Hematopoietic multipotent progenitor cell treated with erythropoietin and hydrocortisone succinate and interleukin-3 and kit ligand, for 17 days (in vitro differentiated cells): ENCODE measurements around the gene PNLIPRP1.

Source experiments
- DNase-seq: peaks from one replicate; pipeline ENCODE4 v3.0.0-alpha.2; 2015; ENCODE audit warnings: low spot score

PNLIPRP1 gene

DNA sequence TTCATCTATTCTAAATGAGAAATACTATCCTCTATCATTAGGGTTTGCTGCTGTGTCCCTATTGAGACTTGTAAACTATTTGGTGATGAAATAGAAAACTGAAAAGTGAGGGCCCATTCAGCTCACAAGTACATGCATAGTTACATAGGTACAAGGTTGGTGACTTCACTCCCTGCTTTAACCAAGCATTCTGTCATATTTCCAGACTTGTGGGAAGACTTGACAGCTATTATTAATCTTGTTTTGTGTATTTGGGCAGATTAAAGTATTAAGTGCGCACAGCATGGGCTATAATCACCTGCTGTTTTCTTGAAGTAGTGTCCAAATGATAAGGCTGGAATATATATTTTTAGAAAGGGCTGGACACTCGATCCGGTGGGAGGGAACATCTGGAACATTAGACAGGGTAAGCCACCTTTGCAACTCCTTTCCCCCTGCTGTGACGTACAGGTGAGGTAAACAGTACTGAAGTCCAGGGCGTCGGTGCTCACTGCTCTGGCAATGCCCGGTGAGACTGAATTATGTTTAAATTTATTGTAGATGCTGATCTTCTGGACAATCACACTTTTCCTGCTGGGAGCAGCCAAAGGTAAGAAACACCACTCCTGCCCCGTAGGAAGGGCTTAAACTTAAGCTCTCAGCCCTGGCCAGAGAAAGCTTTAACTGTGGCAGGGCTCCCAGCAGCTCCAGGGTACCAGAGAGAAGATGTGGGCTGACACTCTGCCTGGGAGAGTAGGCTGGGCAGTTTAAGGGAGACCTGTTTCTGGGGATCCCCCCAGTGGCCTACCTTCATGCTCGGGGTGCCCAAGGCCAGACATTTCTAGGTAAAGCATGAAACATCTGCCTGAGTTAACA, at the start of gene PNLIPRP1:
Gene PNLIPRP1 (plus strand): TSS at position 370 of the 855 bp plus-strand sequence. CDS start 171 bp downstream, at position 541.
- DNase-seq, result no peak

DNA sequence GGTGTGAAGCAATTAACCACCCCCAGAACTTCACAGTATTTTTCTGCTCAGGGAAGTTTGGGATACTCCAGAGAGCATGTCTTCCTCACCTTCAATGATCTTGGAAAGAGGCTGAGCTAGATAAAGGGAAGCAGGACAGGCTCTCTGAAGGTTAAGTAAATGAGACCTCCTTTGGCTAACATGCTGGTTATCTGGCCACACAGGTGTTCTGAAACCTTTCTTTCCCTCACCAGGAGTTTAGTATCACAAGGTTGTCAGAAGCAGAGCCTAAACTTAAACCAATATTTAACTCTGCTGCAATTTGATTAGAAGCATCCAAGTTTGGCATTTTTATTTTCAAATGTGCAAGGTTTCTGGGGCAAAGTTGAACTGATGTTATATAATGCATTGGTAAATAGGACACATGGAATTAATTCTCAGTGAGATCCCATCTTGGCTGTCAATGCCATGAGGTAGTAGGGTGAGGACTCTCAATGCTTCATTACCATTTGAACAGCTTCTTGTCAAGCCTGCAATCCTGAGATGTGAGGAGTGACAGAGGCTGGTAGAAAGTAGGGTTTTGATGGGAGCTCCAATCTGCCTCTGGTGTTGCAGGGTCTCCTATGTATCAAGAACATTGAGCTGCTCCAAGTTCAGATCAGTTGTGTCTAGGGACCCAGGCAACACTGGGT, 48.6 kb upstream of the PNLIPRP1 start:
- no peak for DNase-seq

DNA sequence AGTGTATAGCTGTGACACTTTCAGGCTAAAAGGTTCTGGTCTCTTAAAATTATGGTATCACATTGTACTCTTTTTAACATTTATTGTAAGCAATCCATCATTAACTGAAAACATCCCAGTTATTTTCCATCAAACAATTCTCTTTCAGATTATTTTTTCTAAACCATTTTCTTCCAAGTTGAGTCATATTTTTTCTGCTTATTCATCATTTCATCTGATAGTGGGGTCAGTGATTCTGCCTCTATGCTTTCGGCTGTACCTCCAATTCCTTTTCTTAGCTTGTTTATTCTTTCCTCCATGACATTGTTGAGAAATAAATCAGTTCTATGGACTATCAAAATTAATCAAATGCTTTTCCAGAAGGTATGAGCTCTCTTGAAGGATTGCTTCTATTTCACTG, 45.6 kb upstream of the PNLIPRP1 start:
- DNase-seq, result no peak

DNA sequence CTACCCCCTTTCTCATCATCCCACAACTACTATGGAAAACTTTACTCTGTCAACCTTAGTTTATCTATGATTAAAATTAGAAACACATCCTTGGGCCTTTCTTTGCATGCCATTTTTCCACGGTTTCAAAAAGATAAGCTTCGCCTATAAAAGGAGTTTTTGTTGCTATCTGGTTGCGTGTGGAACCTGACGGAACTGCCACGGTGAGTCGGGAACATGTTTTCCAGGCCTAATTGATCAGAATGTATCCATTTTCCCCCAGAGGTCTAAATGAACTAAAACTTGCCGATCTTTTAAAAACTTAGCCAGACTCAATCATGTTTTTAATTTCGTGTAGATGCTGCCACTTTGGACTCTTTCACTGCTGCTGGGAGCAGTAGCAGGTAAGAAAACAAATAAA, 45.0 kb upstream of the PNLIPRP1 start, which contains the start of gene PNLIP:
Gene PNLIP (plus strand): TSS at position 176 of the 400 bp plus-strand sequence. CDS start 162 bp downstream, at position 338.
- DNase-seq, result no peak

DNA sequence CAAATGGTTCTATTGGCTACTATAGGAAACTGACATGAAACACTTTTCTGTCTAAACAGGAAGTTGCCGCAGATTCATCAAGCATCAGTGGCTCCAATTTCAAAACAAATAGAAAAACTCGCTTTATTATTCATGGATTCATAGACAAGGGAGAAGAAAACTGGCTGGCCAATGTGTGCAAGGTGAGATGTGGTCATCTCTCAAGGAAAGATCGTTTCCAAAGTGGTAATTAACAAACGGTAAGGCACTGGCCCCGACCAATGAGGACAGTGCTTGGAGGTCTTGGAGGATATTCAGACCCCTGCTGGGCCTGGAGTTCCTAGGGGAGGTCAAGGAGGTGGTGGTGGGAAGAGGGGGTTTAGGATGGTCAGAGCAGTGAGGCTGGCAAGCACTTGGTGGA, 42.5 kb upstream of the PNLIPRP1 start:
- no peak for DNase-seq

DNA sequence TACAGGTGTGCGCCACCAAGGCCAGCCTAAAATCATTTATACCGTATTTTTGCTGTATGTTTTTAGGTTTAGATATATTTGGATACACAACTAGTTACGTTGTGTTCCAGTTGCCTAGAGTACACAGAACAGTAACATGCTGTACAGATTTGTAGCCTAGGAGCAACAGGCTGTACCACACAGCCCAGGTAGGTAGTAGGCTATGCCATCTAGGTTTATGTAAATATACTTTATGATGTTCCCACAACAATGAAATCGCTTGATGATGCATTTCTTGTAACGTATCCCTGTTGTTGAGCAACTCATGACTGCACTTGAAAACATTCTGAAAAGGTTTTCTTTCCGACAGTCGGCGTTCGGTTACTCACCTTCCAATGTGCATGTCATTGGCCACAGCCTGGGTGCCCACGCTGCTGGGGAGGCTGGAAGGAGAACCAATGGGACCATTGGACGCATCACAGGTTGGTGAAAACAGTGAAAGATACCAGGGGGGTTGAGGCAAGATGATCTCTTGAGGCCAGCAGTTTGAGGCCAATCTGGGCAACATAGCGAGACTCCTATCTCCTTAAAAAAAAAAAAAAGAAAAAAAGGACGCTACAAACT, 37.3 kb upstream of the PNLIPRP1 start:
- no peak for DNase-seq

DNA sequence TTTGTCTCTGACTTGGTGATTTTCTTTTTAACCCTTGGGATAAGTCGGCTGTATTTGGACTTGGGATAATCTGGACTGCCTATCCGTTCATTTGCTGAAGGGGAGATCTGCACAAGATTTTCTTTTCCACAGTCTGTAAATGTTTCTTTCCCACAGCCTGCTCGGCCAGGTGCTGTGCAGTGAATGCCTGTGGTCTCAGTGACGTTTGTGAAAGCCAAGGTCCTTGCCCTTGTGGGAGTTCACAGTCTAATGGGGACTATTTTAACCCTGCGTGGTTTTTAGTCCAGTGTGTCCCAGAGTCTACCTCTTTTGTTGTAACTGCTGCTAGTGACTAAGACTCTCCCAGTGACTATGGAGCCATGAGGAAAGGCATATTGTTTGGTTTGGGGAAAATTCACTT, 36.1 kb upstream of the PNLIPRP1 start:
- DNase-seq, result no peak

DNA sequence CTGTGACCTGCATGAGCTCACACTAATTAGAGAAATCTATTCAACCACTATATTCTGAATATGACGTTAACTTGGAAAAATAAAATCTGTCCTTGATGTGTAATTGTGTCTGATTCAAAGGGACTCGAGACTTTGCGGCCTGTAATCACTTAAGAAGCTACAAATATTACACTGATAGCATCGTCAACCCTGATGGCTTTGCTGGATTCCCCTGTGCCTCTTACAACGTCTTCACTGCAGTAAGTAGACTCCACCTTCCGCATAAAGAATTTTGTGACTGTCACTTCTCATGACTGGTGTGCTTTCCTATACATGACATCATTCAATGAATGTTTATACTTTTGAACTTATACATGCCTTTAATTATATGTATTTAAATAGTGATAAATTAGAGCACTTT, 34.9 kb upstream of the PNLIPRP1 start:
- DNase-seq, result no peak

DNA sequence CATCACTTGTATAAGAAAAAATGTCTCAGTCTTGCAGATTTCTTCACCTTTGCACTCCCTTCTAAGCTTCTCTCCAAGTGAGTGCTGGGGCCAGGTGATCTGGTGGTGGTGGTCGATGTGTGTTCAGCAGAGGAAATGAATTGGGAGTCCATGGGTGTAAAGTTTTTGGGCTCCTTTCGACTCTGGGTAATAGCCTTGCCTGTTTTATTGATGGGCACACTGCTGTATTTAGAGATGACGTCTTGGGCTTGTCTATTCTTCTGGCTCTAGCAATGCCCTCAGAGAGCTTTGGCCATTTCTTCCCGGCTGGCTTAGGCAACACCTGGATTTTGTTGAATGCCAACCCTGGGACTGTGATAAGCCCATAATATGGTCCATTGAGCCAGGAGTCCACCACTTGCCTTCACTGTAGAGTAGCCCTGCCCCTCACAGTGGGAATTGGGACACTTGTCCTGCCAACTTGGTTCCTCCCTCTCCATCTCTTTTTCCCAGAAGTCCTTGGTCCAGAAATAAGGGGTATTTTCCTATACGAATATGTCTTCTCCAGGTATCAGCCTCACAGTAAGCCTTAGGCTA, 33.4 kb upstream of the PNLIPRP1 start:
- no peak for DNase-seq

DNA sequence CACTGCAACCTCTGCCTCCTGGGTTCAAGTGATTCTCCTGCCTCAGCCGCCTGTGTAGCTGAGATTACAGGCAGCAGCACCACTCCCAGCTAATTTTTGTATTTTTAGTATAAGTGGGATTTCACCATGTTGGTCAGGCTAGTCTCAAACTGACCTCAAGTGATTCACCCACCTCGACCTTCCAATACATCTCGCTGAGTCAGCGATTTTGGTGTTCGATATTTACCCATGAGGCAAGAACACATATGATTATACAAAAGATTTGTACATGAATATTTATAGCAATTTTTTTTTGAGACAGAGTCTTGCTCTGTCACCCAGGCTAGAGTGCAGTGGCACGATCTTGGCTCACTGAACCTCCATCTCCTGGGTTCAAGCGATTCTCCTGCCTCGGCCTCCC, 25.2 kb upstream of the PNLIPRP1 start:
- no peak for DNase-seq

DNA sequence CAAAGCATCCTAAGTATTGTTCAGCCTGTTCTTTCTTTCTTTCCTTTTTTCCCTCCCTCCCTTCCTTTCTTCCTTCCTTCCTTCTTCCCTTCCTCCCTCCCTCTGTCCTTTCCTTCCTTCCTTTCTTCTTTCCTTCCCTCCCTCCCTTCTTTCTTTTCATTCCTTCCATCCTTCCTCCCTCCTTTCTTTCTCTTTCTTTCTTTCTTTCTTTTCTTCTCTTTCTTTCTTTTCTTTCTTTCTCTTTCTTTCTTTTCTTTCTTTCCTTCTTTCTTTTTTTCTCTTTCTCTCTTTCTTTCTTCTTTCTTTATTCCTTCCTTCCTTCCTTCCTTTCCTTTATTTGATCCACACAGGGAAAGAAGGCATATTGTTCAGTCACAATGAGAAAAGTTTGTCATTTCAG, 23.8 kb upstream of the PNLIPRP1 start:
- no peak for DNase-seq

DNA sequence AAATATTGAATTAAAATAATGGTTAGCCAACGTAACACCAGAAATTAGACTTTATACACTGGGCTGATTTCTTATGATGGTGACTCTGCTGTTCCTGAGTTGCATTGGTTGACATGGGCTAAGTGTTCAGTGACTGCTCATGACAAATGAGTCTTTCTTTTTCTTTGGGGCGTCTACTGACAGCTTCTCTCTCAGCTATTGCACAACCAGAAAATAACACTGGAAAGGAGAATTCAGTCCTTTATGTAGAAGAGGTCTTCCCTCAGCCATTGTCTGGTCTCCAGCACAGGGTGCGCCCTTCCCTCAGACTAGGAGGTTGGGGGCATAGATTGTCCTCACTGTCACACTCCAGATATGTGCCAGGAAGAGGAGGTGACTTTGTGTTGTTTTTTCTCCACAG, 23.4 kb upstream of the PNLIPRP1 start:
- no peak for DNase-seq

DNA sequence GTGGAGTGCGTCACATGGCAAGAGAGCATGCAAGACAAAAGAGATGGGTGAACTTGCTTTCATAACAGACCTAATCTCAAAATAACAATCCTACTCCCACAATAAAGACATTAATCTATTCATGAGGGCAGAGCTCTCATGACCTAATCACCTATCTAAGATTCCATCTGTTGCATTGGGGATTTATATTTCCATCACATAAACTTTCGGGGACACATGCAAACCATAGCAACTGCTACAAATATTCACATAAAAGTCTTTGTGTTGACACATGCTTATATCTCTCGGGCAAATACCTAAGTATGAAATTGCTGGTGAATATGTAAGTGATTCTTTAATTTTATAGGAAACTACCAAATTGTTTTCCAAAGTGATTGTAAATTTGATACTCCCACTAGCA, 16.0 kb upstream of the PNLIPRP1 start:
- no peak for DNase-seq

DNA sequence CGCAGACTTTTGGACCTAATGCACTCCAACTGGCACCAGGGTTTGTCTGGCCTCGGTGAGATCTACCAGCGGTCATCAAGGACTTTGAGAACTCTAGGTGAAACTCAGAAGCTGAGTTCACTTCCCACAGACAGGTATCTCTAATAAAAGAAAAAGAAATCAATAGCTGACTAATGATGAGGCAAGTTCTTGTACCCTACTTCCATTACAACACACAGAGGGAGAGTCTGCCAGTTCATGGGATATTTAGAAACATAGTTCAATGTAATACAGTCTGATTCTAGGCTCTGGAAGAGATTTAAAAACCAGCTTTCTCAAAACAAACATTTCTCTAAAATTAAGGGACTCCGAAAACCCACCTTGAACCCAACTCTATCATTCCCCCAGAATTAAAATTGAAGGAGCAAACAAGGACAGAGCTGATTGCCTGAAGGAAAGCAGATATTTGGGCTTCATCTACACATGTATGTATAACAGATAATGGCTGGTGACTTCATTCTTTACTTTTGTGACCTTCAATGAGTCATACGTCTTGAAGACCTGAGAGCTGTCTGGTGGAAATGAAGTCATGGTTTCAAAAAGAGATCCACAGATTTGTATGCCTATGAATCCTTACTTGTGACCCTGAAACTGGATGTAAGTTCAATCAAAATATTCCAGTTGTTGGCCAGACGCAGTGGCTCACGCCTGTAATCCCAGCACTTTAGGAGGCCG, 2.7 kb upstream of the PNLIPRP1 start:
- DNase-seq, result no peak

DNA sequence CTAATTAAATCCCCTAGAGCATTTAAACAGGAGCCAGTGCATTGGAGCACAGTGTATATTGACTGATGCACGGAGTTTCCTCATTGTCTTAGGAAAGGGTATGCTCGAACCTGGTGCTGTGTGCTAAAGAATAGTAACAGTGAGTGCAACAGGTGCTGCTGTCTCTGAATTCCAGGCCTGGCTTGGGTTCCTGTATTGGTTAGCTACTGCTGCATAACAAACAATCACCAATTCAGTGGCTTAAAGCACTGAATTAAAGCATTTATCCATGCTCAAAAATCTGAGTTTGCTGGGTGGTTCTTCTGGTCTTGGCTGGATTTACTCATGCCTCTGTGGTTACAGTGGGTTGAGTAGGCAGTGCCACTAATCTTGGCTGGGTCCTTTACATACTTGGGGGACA, 1.8 kb upstream of the PNLIPRP1 start:
- no peak for DNase-seq

DNA sequence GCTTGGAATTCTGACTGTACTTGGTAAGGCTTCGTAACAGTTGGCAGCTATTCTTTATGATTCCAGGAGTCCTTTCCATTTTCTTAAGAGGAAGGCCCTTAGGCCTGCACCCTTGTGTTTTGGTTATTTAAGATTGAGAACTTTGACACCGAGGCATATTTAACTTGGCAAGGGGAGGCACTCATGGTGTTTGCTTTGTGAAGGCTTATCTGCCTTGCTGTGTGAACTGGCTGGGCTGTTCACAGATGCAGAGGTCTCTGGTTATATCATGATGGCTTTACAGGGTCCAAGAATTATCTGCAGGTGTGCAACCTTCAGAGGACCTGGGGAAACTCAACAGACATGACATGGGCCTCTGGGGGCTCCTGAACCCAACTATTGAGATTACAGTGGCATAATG, 833 bp upstream of the PNLIPRP1 start:
- DNase-seq, result no peak

DNA sequence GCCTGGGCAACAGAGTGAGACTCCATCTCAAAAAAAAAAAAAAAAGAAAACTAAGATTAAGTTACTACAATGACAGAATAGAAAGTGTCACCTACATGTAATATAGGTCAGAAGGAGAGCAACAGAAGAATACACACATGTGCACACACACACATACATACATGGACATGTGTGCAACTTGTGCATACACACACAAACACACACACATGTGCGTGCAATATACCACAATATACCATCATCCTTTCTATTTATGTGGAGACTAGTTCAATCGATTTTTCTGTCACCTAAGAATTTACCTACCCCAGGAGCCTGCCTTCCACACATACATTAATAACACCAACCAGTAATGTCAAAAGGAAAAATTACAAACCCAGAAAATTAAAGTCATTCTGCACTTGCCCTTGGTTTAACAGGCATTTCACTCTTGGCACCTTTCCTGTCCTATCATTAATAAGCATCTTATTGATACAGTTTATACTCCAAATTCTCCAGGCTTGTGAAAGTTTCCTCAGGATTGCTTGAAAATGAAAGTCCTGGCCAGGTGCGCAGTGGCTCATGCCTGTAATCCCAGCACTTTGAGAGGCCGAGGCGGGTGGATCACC, 2.5 kb downstream of the PNLIPRP1 start:
- no peak for DNase-seq

DNA sequence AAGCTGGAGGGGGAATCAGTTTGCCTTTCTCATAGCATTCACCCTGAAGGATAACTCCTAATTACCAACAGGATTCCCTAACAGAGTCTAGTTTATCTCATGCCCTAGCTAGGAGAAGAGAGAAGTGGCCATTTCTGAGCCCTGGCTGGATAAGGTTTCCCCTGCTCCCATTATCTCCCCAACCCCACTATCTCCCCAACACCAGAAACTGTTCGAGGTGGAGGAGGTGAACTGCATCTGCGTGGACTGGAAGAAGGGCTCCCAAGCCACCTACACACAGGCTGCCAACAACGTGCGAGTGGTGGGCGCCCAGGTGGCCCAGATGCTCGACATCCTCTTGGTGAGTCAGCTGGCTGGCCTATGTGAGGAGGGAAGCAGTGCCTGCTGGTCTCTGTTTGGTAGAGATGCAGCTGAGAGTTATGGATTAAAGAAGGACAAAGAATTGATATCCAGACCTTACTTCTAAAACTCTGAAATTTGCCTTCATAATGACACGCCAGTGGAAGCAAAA, 3.8 kb downstream of the PNLIPRP1 start:
- no peak for DNase-seq

DNA sequence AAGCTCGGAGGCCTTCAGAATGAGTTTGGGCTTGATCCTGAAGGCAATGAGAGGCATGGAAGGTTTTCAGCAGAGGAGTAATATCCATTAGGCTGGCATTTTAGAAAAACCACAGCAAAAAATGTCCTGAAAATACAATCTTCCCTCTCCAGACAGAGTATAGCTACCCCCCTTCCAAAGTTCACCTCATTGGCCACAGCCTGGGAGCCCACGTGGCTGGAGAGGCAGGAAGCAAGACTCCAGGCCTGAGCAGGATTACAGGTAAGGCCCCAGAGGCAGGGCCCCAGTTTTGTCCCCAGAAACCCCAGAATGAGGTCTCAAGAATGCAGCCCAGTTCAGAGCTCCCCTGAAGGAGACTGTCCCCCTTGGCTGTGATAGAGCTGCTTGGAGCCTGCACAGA, 5.3 kb downstream of the PNLIPRP1 start:
- DNase-seq, result no peak

DNA sequence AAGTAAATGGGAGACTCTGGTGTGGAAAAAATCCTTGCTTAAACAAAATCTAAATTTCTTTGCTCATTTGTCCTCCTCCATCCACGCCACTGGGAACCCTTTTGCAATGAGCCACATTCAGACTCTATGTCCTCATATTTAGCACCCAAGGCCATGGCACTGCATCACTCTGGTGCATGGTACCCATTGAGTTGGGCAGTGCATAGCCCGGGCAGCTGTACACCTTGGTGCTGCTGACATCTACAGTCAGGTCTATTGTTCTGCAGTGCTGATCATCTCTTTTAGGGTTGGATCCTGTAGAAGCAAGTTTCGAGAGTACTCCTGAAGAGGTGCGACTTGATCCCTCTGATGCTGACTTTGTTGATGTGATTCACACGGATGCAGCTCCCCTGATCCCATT, 6.8 kb downstream of the PNLIPRP1 start:
- DNase-seq, result no peak

DNA sequence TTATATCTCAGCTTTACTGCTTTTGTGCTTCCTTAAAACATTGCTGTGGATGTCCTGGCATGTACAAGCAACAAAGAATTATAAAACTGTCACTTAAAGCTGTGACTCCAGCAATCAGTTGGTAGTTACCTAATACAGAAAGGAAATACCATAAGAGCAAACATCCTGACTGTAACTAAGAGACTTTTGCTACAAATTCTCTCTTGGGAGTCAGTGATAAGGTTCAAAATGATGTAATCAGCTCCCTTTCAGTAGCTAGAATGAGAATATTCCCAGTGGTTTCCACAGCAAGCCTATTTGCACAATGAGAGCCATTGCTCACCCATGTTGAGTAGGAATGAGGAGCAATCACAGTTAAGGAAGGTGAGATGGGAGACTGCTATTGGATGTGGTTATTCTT, 7.6 kb downstream of the PNLIPRP1 start:
- DNase-seq, result no peak
